LHCN-M2 (cell line): Measurements from ENCODE around the gene SPEF2. TPM values are rescaled to one million over a fixed set of nuclear protein-coding genes. Genes with fewer than 3 reads are reported as not detected.

ENCODE experiments used
- DNase-seq: peaks from one replicate; pipeline ENCODE4 v3.0.0-alpha.2; 2012; ENCODE audit warnings: low read depth
- polyA plus RNA-seq: library from polyadenylated mRNA; unstranded; fragments of >200 nt; gene quantifications from one replicate; pipeline ENCODE4 v1.2.1, GENCODE V29; 2012; ENCODE audit warnings: missing spikeins
- total RNA-seq: library from RNA; depleted of rRNA; stranded (reverse); fragments of >200 nt; gene quantifications from 2 replicates; pipeline ENCODE4 v1.2.3, GENCODE V29; 2014; rRNA removed

Gene SPEF2
- 1.6 and 1.9 TPM in 2 replicates for total RNA-seq
- polyA plus RNA-seq, result 0.66 TPM

- peak; percentile 80 for DNase-seq
Observed at GRCh38 chr5:35617435-35618303, at the start of gene SPEF2. Gene SPEF2, plus strand, starts transcription at chr5:35617863. Its CDS starts 135 bp downstream, at chr5:35617998.

GRCh38 chr5:35575578-35575977 is 42.1 kb upstream of the SPEF2 start:
- DNase-seq, result no peak

GRCh38 chr5:35587419-35587818 is 30.2 kb upstream of the SPEF2 start:
- DNase-seq, result no peak

GRCh38 chr5:35593338-35593737 is 24.3 kb upstream of the SPEF2 start:
- no peak for DNase-seq

DNA sequence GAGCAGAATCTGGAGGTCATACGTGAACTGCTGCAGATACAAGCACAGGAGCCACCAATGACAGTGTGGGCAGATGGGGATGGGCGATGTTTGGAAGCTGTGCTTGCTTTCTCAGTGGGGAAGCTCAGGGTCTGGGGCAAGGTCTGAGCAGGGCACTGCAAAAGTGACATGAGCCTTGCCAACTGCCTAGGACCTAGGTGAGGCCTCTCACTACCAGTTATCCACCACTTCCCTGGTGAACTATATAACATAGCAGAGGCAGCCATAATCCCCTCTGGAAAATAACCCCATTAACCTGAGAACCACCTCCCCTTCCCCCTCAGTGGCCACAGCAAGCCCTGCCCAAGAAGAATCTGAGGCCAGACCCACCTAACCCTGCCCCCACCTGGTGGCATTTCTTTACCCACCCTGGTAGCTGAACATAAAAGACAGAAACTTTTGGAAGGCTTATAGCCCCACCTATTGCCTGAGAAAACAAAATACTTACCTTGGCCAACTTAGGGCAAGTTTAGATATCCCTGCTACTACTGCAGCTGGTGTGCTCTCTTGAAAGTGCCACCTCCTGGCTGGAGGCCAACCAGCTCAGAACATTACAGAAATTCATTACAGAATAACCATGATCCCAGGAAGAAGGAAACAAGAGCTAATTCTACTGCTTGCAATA is 18.8 kb upstream of the SPEF2 start:
- DNase-seq, result peak; percentile 2

- DNase-seq, result no peak
Observed at GRCh38 chr5:35600591-35600990, 17.1 kb upstream of the SPEF2 start.

DNA sequence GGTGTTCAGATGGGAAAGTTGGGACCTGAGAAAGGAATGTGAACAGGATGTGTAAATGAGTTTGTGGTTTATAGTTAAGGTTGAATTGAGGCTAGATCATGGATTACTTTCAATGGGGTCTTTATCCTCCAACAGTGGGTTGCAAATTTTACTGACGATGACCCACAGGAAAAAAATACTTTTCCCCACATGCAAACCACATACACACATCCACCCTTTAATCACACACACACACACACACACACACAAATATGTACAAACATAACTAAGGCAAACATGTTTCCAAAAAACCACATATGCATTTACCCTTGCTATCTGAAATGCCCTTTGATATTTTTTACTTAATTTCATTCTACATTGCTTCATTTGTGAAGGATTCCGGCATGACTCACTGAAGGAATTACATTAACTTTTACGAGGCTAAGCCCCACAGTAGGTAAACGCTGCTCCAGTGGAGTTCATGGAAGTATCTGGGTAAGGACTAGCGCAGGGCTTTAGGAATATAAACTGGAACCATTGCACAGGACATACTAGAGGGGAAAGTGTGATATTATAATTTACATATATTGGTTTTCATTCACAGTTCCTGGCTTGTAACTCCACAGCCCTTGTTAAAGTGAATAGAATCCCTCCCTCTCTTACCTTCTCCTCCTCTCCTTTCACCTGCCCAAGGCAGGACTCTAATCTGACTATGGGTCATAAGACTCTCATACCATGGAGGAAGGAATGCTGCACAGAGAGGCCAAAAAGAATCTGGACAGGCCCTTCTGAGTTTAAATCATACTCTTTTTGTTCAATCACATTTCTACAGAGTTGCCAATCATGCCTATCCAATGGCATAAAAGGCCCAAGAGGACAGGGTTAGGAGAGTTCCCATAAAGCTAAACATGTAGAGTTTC is 8.5 kb upstream of the SPEF2 start:
- peak; percentile 3 for DNase-seq

- DNase-seq, result no peak
Observed at GRCh38 chr5:35617060-35617434, 616 bp upstream of the SPEF2 start.

DNA sequence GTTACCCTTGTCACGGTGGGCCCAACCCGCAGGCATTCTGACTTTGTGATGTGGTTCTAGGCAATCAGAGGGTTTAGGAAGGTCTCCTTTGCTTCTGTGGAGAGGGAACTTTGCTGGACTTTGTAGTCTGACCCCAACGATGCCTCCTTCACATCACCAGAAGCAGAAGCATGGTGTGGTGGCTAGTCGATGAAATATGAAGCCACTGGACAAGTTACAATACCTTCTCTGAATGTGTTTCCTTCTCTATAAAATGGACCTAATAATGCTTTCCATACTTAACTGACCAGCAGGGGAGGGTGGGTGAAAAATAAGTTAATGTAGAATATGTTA is 607 bp downstream of the SPEF2 start:
- no peak for DNase-seq

DNA sequence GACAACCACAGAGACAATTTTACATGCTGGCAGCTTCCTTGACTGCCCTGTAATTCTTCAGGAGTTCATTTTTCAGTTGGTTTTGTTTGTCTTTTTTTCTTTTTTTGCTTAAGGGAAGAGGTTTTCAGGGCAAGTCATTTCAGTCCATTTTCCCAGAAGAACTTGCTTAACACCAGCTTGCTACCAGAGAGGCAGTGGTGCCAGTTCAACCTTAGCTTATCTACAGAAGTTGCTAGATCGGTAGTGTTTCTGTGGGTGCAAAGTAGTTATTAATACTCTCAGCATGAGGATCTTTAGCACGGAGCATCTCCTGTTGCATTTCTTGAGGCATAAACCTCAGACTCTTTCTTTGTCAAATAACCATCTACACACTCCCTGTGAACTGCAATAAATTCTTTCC is 1.1 kb downstream of the SPEF2 start:
- no peak for DNase-seq

- DNase-seq, result no peak
Observed at GRCh38 chr5:35622974-35623373, 5.3 kb downstream of the SPEF2 start.

GRCh38 chr5:35623991-35624390 is 6.3 kb downstream of the SPEF2 start:
- no peak for DNase-seq

GRCh38 chr5:35626108-35626507 is 8.4 kb downstream of the SPEF2 start:
- peak; percentile 5 for DNase-seq

- DNase-seq, result no peak
Observed at GRCh38 chr5:35626553-35626952, 8.9 kb downstream of the SPEF2 start.

GRCh38 chr5:35634326-35634725 is 16.7 kb downstream of the SPEF2 start:
- DNase-seq, result no peak

GRCh38 chr5:35640623-35641022 is 23.0 kb downstream of the SPEF2 start:
- no peak for DNase-seq

- DNase-seq, result peak; percentile 16
Observed at GRCh38 chr5:35644543-35644942, 26.9 kb downstream of the SPEF2 start.

DNA sequence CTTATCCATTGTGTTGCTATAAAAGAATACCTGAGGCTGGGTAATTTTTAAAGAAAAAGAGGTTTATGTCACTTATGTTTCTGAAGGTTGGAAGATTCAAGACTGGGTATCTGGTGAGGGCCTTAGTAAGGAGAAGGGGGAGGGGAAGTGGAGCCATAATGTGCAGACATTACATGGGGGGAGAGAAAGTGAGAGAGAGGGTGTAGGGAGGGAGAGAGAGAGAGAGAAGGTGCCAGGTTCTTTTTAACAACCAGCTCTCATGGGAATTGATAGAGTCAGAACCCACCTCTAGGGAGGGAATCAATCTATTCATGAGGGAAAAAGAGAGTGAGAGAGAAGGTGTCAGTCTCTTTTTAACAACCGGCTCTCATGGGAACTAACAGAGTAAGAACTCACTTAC is 29.5 kb downstream of the SPEF2 start:
- no peak for DNase-seq

DNA sequence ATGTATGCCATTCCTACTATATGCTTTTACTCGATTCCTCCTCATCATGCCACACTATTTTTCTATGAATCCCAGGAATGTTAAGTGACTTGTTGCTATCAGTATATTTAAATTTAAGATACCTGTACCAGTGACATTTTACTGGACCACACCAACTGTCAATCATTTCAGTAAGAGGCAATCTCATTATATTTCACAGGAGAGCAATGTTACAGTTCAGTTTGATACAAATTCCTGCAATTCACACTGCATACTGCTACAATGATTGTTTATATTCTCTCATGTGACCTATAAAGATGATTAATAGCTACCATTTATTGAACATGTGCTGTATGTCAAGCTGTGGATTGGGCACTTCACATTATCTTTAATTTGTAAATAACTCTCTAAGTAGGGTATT is 30.0 kb downstream of the SPEF2 start:
- DNase-seq, result no peak

DNA sequence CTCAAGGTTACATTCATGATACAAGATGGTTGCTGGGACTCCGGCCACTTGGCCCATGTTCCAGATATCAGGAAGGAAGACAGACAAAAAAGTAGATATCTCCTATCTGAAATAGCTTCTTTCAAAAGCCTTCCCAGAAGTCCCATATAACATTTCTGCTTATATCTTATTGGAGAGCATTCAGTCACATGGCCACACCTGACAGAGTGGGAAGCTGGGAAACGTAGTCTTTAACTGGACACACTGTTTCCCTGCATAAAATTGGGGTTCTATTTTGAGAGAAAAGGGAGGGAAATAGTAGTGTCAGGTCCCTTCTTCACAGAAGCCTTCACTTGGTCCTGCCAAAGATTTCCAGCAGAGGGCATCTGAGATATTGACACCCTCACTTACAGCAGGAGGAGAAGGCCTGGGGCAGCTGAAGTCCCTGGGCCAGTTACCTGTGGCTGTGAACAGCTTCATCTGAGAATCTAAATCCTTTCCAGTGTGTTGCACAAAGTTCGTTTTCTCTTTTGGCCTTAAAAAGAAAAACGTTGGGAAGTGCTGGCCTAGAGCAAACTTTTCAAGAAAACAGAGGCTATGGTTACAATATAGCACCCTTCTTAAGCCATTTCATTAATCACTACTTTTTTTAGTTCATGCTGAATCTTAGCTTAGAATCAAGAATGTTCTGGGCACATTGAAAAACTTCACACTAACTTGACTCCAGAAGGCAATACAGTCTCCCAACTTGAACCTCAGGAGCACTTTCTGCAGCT is 33.5 kb downstream of the SPEF2 start:
- DNase-seq, result peak; percentile 55

DNA sequence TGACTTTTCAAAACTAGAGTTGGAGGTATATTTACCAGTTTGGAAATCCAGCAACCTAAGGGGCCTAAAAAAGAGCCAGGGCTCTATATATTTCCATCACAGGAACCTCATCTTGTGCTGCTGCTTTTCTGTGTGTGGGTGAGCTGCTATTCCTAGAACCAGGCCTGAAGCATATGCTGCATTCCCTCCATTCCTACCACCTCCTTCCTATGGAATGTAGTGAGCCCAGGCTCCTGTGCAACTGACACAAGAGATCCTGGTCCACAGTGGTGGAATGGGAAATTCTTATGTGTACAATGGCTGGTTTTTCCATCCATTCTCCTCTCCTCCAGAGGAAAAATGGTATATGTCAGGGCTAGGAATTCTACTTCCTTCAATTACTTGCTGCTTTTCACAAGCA is 39.1 kb downstream of the SPEF2 start:
- no peak for DNase-seq
